Measurements from ENCODE around the gene PHACTR3. TPM values are rescaled to one million over a fixed set of nuclear protein-coding genes. Genes with fewer than 3 reads are reported as not detected.

Gene PHACTR3
- total and polyA plus RNA-seq, 4 donors = 0.14 to 0.42 (median 0.17) TPM

GRCh38 chr20:59770270-59770669 lies 165.9 kb downstream of the PHACTR3 start:
- H3K27me3 ChIP-seq (ENCODE audit: control insufficient read depth in 4 of 4, insufficient read depth in 4 of 4, low read length in 3 of 4) = no peaks in the 10 kb centered on the region
- DNase-seq (ENCODE audit: low spot score) = no peak
- H3K36me3 ChIP-seq (ENCODE audit: control insufficient read depth in 4 of 4, insufficient read depth in 3 of 4, low read depth in 1 of 4, low read length in 3 of 4) = no peaks in the 10 kb centered on the region

GRCh38 chr20:59770851-59771250 lies 166.5 kb downstream of the PHACTR3 start:
- H3K27ac ChIP-seq (ENCODE audit: low read depth in 1 of 2, low read length in 2 of 2) = no peak overlapping the region
- WGBS = 78% methylated on average over 7 of the region's 7 CpGs
- H3K4me1 ChIP-seq (ENCODE audit: control insufficient read depth in 4 of 4, insufficient read depth in 4 of 4, low read length in 3 of 4) = no peaks in the 10 kb centered on the region
- no peaks in the 10 kb centered on the region for H3K27me3 ChIP-seq (ENCODE audit: control insufficient read depth in 4 of 4, insufficient read depth in 4 of 4, low read length in 3 of 4)
- H3K4me3 ChIP-seq (ENCODE audit: low read depth in 1 of 3, low read length in 3 of 3) = no peak overlapping the region
- H3K9ac ChIP-seq (ENCODE audit: low read depth in 1 of 2, low read length in 2 of 2) = no peak overlapping the region
- no peak for DNase-seq (ENCODE audit: low spot score)
- no peaks in the 10 kb centered on the region for H3K9me3 ChIP-seq (ENCODE audit: control insufficient read depth in 4 of 4, low read length in 3 of 4)
- H3K36me3 ChIP-seq (ENCODE audit: control insufficient read depth in 4 of 4, insufficient read depth in 3 of 4, low read depth in 1 of 4, low read length in 3 of 4) = no peaks in the 10 kb centered on the region
- no peak for TF ChIP-seq CTCF (IDR thresholded peaks at IDR 0.05; ENCODE audit: low read depth, low read length, missing input control)
- no peak for TF ChIP-seq JUND (IDR thresholded peaks at IDR 0.05)
- TF ChIP-seq ATF3 (IDR thresholded peaks at IDR 0.05) = no peak
- no peak for TF ChIP-seq HNF4A (conservative IDR thresholded peaks at IDR 0.05)
- TF ChIP-seq FOXA2 (IDR thresholded peaks at IDR 0.05) = no peak
- TF ChIP-seq REST (IDR thresholded peaks at IDR 0.05) = no peak
- no peak for TF ChIP-seq ZBTB33 (IDR thresholded peaks at IDR 0.05)

More at GRCh38 chr20:59770270-59770669, 165.9 kb downstream of the PHACTR3 start:
- no peaks in the 10 kb centered on the region for H3K4me1 ChIP-seq (ENCODE audit: control insufficient read depth in 4 of 4, insufficient read depth in 4 of 4, low read length in 3 of 4)
- no peak overlapping the region for H3K4me3 ChIP-seq (ENCODE audit: low read depth in 1 of 3, low read length in 3 of 3)
- no peaks in the 10 kb centered on the region for H3K9me3 ChIP-seq (ENCODE audit: control insufficient read depth in 4 of 4, low read length in 3 of 4)
- H3K27ac ChIP-seq (ENCODE audit: low read depth in 1 of 2, low read length in 2 of 2) = no peak overlapping the region
- no peak overlapping the region for H3K9ac ChIP-seq (ENCODE audit: low read depth in 1 of 2, low read length in 2 of 2)
- WGBS = 71% methylated on average over 3 of the region's 3 CpGs
- TF ChIP-seq CTCF (IDR thresholded peaks at IDR 0.05; ENCODE audit: low read depth, low read length, missing input control) (no peak), FOXA1 (IDR thresholded peaks at IDR 0.05) (no peak), ATF3 (IDR thresholded peaks at IDR 0.05) (no peak), ZBTB33 (IDR thresholded peaks at IDR 0.05) (no peak), HNF4A (conservative IDR thresholded peaks at IDR 0.05) (no peak), YY1 (IDR thresholded peaks at IDR 0.05) (no peak), FOXA2 (IDR thresholded peaks at IDR 0.05) (no peak), MAX (IDR thresholded peaks at IDR 0.05) (no peak), RAD21 (IDR thresholded peaks at IDR 0.05) (no peak), TAF1 (conservative IDR thresholded peaks at IDR 0.05) (no peak), GABPA (IDR thresholded peaks at IDR 0.05 in 1 of 2, conservative IDR thresholded peaks at IDR 0.05 in 1 of 2) (no peak), HNF4G (IDR thresholded peaks at IDR 0.05) (no peak), JUND (IDR thresholded peaks at IDR 0.05) (no peak), NR2F2 (IDR thresholded peaks at IDR 0.05) (no peak)

Measured in liver (tissue), 9 donors.